ENCODE results near the gene PTGIS.

Gene PTGIS

DNA sequence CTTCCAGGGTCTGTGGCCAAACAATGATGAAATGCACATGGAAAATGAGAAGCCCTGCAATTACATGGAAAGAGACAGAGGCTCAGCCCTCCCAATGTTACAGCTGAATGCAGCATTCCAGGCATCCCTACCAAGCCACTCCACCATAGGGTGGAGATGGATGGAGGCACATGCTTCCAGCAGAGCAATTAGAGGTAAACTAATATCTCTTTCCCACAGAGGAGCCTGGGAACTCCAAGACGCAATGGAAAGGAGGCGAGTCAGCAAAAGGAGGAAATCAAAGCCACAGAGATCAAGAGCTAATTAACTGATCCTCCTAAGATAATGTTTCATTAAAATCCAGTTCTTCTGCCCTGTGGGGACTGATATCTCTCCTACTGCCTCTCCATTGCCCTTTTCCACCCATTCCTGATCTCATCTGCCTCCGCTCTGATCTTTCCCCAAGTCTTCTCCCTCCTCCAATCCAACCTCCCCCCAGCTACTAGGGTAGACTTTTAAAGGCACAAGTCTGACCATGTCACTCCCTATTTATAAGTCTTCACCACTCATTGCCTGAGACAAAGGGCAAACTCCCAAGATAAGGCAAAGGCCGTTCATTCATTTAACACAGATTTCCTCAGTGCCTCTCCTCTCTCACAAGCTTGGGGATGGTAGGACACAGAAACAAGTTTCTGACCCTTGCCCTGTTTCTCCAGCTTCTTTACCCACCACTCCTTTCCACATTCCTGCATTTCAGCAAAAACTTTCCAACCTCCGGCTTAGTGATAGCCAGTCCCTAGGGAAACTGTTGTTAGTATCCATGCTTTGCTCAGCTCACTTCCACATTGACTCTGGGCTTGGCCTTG is 71.2 kb downstream of the PTGIS start:
- no peak for DNase-seq (ENCODE audit: low spot score)

DNA sequence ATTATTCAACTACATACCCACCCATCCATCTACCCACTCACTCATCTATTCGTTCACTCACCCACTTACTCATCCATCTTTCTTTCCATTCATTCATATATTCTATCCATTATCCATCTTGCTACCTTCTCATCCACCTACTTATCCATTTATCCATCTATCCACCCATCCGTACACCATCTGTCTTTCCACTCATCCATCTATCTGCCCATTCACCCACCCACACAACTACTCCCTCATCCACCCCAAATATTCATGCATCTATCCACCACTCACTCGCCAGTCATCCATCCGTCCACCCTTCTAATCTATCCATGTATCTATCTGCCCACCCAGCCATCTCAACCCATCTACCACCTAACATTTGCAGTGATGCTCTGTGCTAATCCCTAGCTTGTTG is 71.9 kb downstream of the PTGIS start:
- DNase-seq (ENCODE audit: low spot score) = no peak

DNA sequence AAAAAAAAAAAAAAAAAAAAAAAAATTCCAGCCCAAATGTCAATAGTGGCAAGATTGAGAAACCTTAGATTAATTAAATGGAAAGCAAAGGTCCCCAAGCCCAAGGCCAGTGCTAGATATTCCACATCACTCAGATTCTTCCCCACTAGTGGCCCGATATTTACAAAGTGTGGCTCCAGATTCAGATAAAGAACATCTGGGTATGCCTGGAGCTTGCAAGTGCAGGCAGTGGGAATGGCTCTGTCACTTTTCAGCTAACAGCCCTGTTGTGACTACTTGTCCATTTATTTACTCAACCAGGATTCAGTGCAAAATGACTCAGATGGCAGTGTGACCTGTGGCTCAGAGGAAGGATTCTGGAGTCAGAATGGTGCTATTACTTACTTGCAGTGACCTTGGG is 77.2 kb downstream of the PTGIS start:
- no peak for DNase-seq (ENCODE audit: low spot score)

DNA sequence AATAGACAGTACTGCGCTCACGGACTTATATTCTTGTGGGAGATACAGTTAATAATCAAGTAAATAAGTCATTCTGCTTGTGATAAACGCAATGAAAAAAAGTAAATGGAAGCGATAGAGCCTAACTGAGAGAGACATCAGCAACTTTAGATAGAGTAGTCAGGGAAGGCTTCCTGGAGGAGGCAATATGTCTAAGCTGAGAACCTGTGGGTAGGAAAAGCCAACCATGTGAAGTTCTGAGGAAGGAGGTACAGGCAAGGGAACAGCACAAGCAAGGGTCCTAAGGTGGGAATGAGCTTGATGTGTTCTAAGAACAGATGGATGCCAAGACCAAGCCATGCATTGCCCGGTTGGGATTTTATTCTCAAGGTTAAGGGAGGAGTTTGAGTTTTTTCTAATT is 78.2 kb downstream of the PTGIS start:
- no peak for DNase-seq (ENCODE audit: low spot score)

DNA sequence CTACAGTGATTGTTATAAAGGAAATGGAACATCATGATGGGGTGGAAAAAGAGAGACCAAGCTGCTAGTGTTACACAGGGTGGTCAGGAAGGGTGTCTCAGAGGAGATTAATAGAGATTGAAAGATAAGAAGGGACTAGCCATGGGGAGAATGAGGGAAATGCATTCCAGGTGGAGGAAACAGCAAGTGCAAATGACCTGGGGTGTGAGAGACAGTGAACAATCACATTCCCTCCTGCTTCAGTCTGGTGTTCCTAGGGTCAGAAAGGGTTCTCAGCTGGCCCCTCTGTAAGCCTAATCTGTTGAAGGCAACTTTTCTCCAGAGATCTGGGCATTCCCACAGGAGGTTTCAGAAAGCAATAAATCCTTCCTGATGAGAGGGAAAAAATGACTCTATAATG is 81.9 kb downstream of the PTGIS start:
- DNase-seq (ENCODE audit: low spot score) = no peak

DNA sequence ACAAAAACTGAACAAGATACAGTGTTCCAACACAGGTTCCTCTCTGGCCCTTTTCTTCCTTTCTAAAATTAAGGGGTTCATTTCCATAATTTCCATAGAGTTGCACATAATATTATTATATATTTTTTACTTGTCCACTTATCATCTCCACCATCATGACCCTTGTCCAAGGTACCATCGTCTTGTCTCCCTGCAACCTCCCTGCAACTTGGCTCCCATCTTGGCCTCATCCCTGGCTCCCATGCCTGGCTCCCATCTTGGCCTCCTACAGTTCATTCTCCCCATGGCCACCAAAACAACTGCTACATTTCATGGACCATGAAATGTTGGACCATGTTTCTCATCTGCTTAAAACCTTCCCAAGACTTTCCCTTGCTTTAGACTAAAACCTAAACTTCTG is 82.4 kb downstream of the PTGIS start:
- no peak for DNase-seq (ENCODE audit: low spot score)

DNA sequence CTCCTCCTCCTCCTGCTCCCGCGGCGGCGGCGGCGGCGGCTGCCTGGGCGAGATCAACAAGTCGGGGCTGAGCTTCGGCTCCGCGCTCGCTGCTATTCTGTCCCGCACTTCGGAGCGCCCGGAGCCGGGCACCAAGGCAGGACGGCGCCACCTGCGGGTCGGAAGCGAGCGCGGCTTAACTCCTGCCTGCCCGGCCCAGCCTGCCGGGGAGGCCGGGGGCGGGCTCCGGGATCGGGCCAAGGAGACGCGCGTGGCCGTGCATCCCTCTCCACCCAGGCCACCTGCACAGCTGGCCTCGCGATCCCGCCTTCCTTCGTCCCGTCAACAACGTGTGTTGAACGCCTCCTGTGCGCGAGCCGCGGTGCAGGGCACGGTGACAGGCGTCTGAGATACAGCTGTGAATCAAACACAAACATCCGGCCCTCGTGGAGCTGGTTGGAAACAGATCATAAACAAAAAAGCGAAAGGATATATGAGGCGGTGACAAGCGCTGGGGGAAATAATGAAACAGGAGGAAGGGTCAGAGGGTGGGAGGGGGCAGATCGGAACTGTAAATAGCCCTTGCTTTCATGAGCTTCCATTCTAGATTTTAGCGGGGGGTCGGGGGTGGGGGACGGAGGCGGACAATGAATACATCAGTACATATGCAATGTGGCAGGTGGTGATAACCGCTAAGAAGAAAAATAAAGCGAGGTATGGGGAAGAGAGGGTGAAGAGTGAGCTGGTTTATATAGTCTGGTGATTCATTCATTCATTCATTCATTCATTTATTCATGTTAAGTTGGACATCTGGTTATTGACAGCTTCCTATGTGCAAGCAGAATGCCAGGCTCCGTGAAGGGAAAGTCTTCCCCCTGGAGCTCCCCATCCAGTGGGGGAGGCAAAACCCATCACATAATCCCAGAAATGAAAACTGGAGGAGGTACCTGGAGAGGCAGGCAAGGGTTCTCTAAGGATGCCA is 83.5 kb downstream of the PTGIS start:
- DNase-seq (ENCODE audit: low spot score) = no peak

DNA sequence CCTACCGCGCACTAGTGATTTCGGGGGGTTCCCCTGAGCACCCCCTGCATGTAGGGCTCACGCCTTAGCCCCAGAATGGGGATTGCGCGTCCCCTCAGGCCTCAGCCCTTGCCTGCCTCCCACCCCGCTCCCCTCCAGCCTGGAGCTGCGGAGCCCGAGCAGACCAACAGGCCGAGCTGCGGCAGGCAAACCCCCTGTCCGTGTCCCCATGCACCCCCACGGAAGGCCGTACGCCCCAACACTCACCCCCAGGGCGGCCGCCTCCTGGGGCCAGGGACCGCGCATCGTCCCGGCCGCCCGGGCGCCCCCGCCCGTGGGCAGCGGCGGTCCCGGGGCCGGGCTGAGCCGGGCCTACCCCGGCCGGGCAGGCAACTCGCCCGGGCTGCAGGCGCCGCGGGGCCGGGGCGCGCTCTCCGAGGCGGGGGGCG is 84.2 kb downstream of the PTGIS start:
- DNase-seq (ENCODE audit: low spot score) = no peak

DNA sequence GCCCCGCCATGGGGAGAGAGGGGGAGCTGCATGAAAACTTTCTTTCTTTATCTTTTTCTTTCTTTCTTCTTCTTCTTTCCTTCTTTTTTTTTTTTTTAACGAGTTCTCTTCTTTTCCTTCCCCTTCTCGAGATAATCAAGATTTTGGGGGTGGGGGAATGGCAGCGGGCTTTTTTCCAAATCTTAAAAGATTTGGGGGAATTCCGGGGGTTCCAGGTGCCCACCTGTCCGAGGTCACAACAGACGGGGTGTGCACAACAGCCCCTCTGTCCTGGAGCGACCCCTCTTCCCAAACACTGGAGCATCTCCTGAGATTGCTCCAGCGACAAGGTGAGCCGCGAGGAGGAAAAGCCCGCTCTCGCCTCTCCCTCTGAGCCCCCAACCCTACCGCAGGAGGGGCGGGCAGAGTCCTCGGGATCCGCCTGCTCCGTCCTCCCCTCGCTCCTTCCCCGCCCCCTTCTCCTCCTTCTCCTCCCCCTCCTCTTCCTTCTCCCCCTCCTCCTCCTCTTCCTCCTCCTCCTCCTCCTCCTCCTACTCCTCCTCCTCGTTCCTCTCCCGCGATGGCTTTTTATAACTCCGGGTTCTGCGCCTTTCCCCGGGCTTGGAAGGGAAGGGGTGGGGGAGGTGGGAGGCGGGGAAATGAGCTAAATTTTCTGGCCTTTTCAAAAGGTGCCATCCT is 84.8 kb downstream of the PTGIS start:
- no peak for DNase-seq (ENCODE audit: low spot score)

DNA sequence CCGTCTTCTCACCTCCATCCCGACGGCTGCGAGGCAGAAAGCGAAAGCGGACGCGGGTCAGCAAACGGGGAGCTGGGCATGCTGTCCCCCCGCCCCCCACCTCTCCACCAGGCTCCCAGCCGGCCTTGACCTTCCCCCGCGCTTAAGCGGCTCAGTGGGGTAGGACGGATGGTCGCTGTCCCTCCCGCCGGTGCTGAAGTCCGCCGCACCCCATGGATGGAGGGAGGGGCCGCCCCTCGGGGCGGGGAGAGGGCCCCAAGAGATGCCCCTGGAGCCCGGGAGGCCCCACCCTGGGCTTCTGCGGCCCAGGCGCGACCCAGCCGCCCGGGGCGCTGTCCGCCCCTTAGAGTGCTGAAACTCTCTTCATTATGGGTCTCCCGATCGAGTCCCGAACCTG is 85.3 kb downstream of the PTGIS start, which contains the start of gene KCNB1:
TSS of gene KCNB1 (minus strand) at position 48 of the 397 bp plus-strand sequence. CDS start 188 bp downstream, outside the sequence.
- no peak for DNase-seq (ENCODE audit: low spot score)

DNA sequence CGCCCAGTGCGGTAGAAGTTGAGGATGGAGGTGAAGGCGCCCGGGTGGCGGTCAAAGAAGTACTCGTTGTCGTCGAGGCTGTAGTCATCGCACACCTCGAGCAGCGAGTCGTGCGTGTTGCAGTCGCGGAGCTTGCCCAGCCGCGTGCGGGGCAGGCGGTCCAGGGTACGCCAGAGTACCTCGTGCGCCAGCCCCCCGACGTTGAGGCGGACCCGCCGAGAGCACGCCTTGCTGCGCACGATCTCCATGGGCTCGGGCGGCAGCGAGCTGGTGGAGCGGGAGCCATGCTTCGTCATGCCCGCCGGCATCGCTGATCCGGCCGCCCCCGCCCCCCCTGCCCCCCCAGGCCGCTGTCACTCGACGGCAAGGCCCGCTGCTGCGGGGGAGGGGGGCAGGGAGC is 85.8 kb downstream of the PTGIS start:
- DNase-seq (ENCODE audit: low spot score) = no peak

DNA sequence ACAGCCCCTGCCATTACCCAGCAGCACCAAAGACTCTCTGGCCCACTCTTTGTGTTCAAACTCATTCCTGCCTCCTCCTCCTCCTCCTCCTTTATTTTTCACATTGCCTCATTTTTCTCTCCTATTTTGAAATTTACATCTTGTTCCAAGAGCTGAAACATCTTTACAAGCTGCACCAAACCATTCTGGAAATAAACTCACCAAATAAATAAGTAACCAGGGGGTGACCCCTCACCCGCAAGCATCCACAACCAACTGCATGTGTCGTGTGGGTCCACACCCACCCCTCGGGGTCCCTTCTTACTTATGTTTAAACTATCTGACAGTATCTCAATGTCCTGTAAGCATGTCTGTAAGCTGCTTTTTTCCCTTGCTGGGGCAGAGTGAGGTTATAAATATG is 86.8 kb downstream of the PTGIS start:
- DNase-seq (ENCODE audit: low spot score) = no peak

DNA sequence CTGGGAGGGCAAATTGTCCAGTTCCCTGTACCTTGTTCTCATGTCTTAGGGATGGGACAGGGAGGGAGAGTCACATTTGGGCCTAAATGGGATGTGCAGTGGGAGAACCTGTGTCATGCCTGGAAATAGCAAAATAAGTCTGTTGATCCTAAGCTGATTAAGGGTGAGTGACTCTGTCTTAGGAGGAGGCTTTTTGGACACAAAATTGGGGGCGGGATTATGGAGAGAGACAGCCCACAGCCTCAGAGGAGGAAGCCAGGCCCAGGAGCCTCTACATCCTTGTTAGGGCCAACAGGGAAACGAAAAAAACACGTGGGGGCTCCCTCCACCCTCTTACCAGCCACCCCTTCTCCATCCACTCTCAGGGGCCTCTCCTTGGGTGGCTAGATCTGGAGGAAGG is 87.7 kb downstream of the PTGIS start:
- no peak for DNase-seq (ENCODE audit: low spot score)

DNA sequence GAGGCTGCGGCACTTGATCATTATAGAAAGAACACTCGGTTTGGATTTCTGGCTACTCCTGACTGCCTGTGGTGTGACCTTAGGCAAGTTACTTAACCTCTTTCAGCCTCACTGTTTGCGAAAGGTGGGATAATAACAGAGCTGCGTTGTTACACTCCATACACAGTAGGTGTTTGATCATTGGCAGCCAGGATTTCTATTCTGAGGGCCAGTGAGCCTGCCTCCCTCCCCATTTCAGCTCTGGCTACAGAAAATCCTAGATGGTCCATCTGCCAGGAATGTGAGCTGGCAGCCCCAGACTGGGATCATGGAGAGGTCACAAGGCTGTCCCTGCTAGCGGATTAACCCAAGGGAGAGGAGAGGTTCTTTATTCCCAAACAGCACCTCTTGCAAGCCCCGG is 88.2 kb downstream of the PTGIS start:
- no peak for DNase-seq (ENCODE audit: low spot score)

DNA sequence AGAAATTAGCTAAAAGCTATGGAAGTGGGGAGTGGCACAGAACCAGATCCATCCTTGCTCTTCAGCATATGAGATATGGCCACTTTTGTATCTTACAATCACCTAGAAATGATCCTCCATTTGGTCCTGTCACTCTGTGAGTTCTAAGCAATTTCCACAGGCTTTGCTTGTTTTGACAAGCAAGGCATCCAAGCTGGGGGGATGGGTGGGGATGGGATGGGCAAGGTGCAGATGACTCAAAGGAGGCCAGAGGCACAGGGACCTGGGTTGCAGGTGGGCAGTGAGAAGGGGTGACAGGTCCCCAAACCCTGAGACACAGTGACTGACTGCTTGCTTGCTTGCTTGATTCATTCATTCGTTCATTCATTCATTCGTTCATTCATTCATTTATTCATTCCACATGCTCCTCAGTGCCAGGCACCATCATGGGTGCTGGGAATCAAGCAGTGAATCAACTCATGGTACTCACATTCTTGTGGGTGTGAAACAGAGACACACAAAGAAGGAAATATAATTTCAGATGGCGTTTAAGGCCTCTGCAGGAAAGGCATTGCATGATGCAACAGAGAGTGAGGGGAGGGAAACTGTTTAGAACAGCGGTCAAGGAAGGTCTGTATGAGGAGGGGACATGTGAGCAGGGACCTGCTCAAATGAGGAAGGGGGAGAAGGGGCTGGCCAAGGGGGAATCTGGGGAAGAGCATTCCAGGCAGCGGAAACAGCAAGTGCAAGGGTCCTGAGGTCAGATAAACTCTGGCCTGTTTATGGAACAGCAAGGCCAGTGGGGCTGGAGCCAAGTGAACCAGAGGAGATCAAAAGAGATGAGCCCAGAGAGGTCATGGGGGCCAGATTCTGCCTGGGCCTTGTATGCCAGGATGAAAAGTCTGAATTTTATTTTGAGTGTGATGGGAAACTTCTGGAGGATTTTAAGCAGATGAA is 88.9 kb downstream of the PTGIS start:
- DNase-seq (ENCODE audit: low spot score) = no peak

DNA sequence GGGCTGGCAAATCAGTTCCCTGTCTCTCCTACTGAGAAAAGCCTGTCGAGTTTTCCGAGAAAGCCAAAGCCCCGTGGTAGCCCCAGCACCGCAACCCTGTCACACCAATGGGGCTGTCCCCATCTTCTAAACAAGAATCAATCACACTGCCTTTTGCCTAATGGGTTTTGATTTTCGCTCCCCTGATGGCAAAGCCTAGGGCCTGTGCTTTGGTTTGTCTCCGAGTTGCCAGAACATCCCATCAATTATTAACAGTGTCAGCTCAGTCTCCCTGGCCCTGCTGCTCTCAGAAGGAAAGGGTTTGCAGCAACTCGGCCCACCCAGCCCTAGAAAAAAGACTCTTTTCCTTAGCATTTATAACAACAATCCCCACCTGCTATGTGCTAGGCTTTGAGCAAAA is 89.7 kb downstream of the PTGIS start:
- no peak for DNase-seq (ENCODE audit: low spot score)

DNA sequence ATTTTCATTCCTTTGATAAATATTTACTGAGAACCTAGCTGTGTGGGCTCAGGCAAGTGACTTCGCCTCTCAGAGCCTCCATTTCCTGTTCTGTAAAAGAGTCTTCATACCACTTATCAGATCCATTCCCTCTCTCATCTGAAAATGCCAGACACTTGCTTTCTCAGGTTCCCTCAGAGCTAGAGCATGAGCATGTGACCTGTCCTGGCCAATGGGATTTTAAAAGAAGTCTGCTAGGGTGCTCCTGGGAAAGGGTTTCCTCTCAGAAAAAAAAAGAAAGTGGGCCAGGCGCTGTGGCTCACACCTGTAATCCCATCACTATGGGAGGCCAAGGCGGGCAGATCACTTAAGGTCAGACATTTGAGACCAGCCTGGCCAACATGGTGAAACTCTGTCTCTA is 90.7 kb downstream of the PTGIS start:
- DNase-seq (ENCODE audit: low spot score) = no peak

DNA sequence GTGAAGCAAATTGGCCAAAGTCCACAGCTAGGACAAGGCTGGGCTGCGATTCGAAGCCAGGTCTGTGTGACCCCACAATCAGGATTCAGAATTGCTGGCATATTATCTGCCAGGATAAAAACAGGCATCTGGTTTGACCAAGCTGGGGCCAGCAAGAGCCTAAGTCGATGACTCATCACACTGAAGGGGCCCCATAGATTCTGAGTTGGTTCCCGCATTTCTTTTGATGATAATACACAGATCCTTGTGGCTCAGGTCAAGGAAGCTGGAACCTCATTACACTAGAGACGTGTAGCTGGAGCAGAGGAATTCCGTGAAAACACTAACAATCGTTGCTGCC is 92.0 kb downstream of the PTGIS start:
- DNase-seq (ENCODE audit: low spot score) = no peak

DNA sequence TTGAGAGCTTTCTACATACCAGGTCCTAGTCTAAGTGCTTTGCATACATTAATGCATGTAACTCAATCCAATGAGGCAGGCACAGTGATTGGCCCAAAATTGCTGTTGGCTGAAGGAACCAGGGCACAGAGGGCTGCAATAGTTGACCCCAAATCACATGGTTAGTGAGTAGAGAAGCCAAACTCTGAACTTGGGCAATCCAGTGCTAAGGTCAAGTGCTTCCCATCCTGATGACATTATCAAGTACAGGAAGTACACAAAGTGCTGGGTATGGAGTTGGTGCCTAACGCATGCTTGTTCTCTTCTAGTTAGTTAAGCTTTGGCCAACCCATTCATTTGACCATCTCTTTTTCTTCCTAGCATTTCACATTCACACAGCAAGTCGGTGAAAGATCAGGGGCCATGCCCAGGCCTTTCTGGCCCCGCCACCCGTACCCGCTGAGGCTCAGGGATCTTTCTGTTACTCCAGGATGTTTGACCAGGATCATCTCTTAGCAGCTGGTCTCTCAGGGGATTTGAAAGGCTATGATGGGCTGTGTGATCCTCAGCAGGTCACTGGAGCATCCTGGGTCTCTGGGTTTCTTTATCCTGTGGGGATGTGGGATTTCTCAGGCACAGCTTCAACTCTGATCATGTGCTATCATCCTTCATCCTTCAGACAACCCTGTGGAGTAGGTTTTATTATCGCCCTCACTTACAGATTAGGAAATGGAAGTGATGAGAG is 92.5 kb downstream of the PTGIS start:
- DNase-seq (ENCODE audit: low spot score) = no peak

DNA sequence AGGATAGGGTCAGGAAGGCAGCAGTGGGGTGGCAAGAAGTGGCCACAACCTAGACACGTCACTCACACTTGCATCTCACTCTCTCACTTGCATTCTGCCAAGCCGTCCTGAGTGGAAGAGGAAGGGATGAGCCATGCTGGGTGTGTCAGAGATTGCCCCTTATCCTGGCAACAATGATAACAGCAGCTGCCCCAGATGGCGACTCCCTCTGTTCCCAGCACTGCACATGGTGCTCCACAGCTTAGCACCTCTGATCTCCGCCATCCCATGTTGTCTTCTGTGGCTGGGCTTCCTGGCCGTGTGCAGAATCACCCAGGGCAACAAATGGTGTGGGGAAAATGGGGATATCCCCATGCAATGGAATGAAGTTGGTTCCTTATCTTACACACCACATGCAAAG is 96.5 kb downstream of the PTGIS start:
- DNase-seq (ENCODE audit: low spot score) = no peak

DNA sequence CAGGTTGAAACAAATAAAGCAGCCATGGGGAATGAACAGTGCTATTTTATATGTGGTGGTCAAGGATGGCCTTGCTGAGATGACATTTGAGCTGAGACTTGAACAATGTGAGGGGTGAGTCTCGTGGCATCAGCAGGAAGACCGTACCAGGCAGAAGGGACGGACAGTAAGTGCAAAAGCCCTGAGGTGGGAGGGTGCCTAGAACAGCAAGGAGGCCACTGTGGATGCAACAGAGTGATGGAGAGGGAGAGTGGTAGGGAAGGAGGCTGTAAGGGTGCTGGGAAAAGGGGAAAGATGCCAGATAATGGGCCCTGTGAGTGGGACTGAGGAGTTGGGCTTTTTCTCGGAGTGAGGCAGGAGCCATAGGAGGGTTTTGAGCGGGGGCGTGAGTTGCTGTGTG is 97.0 kb downstream of the PTGIS start:
- no peak for DNase-seq (ENCODE audit: low spot score)

Measured in hematopoietic multipotent progenitor cell treated with erythropoietin and hydrocortisone succinate and interleukin-3 and kit ligand, for 15 days (in vitro differentiated cells).